ENCODE data around the gene CCDC9. TPM values are rescaled to one million over a fixed set of nuclear protein-coding genes. Genes with fewer than 3 reads are reported as not detected.

CCDC9 gene
- total RNA-seq, 1 experiment from 2014 or later = 36.9 TPM

GRCh38 chr19:47313754-47314295 lies 57.5 kb downstream of the CCDC9 start:
- H2BK15ac ChIP-seq (ENCODE audit: low read depth, low read length) = no peak overlapping the region
- Mint-ChIP-seq H3K9me3 (no peaks in the 10 kb centered on the region), H3K27me3 (ENCODE audit: low read depth) (peaks cover 19% of the 10 kb centered on the region), H3K4me1 (peaks cover 0 to 6% of the 10 kb centered on the region in 2 experiments; a peak in 1 of 4 replicates), H3K4me3 (no peak overlapping the region), H3K27ac (no peak overlapping the region; a peak in 1 of 7 replicates), H3K36me3 (ENCODE audit: insufficient read depth in 1 of 3, low read depth in 3 of 3) (no peaks in the 10 kb centered on the region)
- H2BK5ac ChIP-seq (ENCODE audit: insufficient read length, low read length) = no peak overlapping the region
- H3K14ac ChIP-seq (ENCODE audit: insufficient read depth, low read length) = no peak overlapping the region
- H4K20me1 ChIP-seq (ENCODE audit: control insufficient read depth, insufficient read depth, insufficient read length) = no peaks in the 10 kb centered on the region
- no peak overlapping the region for H2AFZ ChIP-seq (ENCODE audit: low read length)
- H3K4me2 ChIP-seq (ENCODE audit: insufficient read depth, insufficient read length, low read length) = no peak overlapping the region
- no peaks in the 10 kb centered on the region for H3K4me1 ChIP-seq (ENCODE audit: insufficient read depth, low read length)
- no peak overlapping the region for H3T11ph ChIP-seq (ENCODE audit: low read length)
- TF ChIP-seq CTCF (conservative IDR thresholded peaks at IDR 0.05) = no peak
- H3K79me1 ChIP-seq (ENCODE audit: insufficient read depth, low read depth, low read length, poor library complexity, severe bottlenecking) = no peaks in the 10 kb centered on the region
- H4K91ac ChIP-seq (ENCODE audit: insufficient read length, low read depth, low read length) = no peak overlapping the region
- no CpG with 5 or more reads among the region's 10 CpGs for WGBS (ENCODE audit: extremely low coverage, insufficient read length, low lambda C conversion rate)
- no peaks in the 10 kb centered on the region for H3K9me3 ChIP-seq (ENCODE audit: control insufficient read depth, low read depth, low read length)
- no peak overlapping the region for H3K56ac ChIP-seq (ENCODE audit: insufficient read length, low read depth, low read length)
- no peak overlapping the region for H4K5ac ChIP-seq (ENCODE audit: insufficient read length, low read depth, low read length)
- H3K4ac ChIP-seq (ENCODE audit: low read depth, low read length) = no peak overlapping the region
- H2BK20ac ChIP-seq (ENCODE audit: low read depth, low read length, poor library complexity, severe bottlenecking) = no peak overlapping the region
- no peak overlapping the region for H3K27ac ChIP-seq (ENCODE audit: insufficient read length, low read depth, low read length)
- no peaks in the 10 kb centered on the region for H3K27me3 ChIP-seq (ENCODE audit: insufficient read depth, low read length)
- H3K9ac ChIP-seq (ENCODE audit: extremely low read depth, insufficient read length, low read length) = no peak overlapping the region
- no peak overlapping the region for H3K18ac ChIP-seq (ENCODE audit: insufficient read length, low read depth, low read length)
- no peaks in the 10 kb centered on the region for H3K79me2 ChIP-seq (ENCODE audit: insufficient read depth, low read length)
- H3K23me2 ChIP-seq (ENCODE audit: insufficient read length, low read depth, low read length, poor library complexity, severe bottlenecking) = no peaks in the 10 kb centered on the region
- H3K23ac ChIP-seq (ENCODE audit: insufficient read length, low read depth, low read length) = no peak overlapping the region
- no peak overlapping the region for H4K8ac ChIP-seq (replicated peaks; ENCODE audit: insufficient read length, low read depth, low read length)
- no peak for DNase-seq
- no peak overlapping the region for H2AK5ac ChIP-seq (ENCODE audit: insufficient read length, low read length)
- H2BK12ac ChIP-seq (ENCODE audit: insufficient read length, low read depth, low read length) = no peak overlapping the region
- H2BK120ac ChIP-seq (ENCODE audit: low read depth, low read length, poor library complexity, severe bottlenecking) = no peak overlapping the region

Data from H9 (cell line).